Measurements from ENCODE around the gene NPB.

NPB gene

DNA sequence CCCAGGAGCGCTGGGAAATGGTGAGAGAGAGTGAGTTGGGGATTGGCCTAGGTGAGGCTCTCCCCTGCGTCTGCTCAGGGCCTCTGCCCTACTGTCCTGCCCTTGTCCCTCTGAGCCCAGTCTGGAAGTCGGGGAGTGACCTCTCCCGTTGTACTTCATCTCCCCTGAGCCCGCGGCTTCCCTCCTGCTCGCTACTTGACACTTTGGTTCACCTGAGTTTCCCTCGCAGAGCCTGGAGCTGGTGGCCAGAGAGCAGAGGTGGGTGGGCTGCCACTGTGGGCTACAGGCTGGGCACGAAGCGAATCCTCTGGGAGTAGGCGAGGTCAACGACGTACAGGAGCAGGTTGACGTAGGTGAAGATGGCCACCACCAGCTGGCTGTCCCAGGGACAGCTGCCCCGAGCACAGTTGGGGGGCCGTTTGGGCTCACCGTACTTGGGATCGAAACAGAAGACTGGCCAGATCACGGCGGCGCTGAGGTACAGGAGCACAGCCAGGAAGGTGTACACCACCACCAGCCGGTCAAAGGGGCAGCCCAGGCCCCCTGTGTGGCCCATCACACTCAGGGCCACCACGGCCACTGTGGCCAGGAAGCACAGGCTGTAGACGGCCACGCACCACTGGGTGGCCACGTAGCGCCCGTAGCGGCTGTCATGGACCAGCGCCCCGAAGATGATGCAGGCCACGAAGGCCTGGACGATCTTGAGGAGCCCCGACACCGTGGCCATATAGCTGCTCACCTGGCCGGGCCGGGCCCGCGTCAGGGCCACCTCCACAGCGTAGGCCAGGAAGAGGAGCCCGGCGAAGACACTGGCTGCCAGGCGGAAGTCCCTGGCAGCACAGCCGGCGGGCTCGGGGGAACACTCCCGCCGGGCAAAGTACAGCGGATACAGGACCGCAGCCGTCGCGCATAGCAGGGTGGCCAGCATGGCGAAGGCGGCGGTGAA, 38.8 kb downstream of the NPB start:
- DNase-seq (ENCODE audit: low read depth in 3 of 3), result no peak

GRCh38 chr17:81941484-81942166, 39.6 kb downstream of the NPB start:
- no peak for DNase-seq (ENCODE audit: low read depth in 3 of 3)

- DNase-seq (ENCODE audit: low read depth in 3 of 3), result no peak
Observed at GRCh38 chr17:81942167-81942553, 40.1 kb downstream of the NPB start.

DNA sequence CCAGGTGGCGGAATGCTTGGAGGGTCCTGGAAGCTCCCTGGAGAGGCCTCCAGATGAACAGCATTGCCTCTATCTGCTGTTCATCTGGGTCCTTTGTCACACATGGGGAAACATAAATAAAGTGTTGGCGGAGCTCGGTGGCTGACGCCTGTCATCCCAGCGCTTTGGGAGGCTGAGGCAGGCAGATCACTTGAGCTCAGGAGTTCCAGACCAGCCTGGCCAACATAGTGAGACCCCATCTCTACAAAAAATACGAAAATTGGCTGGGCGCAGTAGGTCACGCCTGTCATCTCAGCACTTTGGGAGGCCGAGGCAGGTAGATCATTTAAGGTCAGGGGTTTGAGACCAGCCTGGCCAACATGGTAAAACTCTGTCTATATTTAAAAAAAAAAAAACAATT, 42.8 kb downstream of the NPB start:
- no peak for DNase-seq (ENCODE audit: low read depth in 3 of 3)

DNA sequence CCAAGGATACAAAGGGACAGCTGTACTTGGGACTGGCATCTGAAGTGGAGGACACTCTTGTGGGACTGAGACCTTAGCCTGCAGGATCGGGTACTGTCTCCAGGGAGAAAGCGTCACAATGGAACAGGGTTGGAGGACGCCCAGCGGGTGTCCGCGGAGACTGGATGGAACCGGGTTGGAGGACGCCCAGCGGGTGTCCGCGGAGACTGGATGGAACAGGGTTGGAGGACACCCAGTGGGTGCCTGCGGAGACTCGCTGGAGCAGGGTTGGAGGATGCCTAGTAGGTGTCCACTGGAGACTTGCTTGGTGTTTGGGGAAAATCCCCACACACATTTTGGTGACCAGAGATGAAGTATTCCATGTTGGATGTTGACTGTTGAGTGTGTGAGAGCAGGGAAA, 45.2 kb downstream of the NPB start, which contains the start of gene MYADML2:
Gene MYADML2 (minus strand): TSS at position 45 of the 400 bp plus-strand sequence. CDS start 5,492 bp downstream, outside the sequence.
- no peak for DNase-seq (ENCODE audit: low read depth in 3 of 3)

DNA sequence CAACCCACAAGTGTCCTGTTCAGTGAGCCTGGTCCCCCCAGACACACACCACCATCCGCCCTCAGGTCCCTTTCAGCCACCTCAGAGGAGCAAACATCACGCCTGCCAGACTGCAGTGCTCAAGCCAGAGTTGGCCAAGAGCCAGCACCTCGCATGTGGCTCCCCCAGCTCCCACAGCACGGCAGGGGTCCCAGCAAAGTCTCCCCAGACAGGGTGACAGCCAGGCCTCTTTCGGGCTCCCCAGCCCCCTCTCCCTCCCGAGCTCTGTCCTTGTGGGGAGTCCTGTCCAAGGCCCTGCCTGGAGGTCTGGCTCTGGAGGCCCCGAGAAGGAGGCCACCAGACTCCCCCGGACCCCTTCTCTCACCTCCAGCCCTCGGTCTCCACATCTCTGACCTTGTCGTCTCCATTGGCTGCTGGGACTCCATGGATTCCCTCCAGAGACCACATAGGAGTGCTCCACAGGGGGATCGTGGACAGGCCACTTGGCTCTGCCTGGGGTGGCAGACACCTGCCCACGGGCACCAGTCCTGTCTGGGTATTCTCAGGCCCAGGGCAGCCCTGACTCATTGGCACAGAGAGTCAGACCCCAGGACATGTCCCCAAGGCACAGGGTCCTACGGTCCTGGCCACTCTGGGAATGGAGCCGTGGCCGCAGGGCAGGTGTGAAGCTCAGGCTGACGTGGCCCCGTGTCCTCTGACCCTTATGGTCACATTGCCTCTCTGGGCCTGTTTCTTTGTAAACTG, 46.8 kb downstream of the NPB start:
- DNase-seq (ENCODE audit: low read depth in 3 of 3), result no peak

- no peak for DNase-seq (ENCODE audit: low read depth in 3 of 3)
Observed at GRCh38 chr17:81950501-81950900, 48.5 kb downstream of the NPB start.

GRCh38 chr17:81951785-81952684, 50.0 kb downstream of the NPB start:
- no peak for DNase-seq (ENCODE audit: low read depth in 3 of 3)
